HCT116 (cell line): Measurements from ENCODE around the gene COL5A3. TPM values are rescaled to one million over a fixed set of nuclear protein-coding genes. Genes with fewer than 3 reads are reported as not detected.

Experiments used
- ATAC-seq: fragments of 200-7000 bp; cut with Tn5 transposase; 2 replicates; pipeline ENCODE4 v1.9.1; 2020; ENCODE audit warnings: mild to moderate bottlenecking, moderate library complexity
- BruUV-seq: library from RNA; stranded (reverse); fragments of 400-500 nt; replicated peaks from 2 replicates; lab custom pipeline; 2021; lab: Mats Ljungman, UMichigan
- CTCF ChIA-PET: fragments of 300-600 bp; sonication (Branson Sonifier 250); formaldehyde crosslinking; loops from one replicate; lab custom pipeline; 2021; ENCODE audit warnings: antibody characterized with exemption; lab: Charles Lee
- POLR2A ChIA-PET: fragments of 300-600, 350-600 bp; sonication (Branson Sonifier 250); formaldehyde crosslinking; loops from one replicate; lab custom pipeline; 2021; ENCODE audit warnings: antibody characterized with exemption; lab: Charles Lee
- RAD21 ChIA-PET, 2 experiments: fragments of 300-600 bp; sonication (Branson Sonifier 250); formaldehyde crosslinking; loops; one replicate each; lab custom pipeline; 2023; ENCODE audit warnings: low total read pairs in 2 of 2; ENCODE audit not compliant: uncharacterized antibody in 2 of 2, unreplicated experiment in 2 of 2, low non-redundant PET in 1 of 2; lab: Charles Lee
- DNase-seq: peaks from one replicate; pipeline ENCODE4 v3.0.0-alpha.2; 2010; ENCODE audit warnings: low read depth, low spot score
- H2AFZ ChIP-seq: fragments of 200-600 bp; shearing (Covaris generic), sonication (generic); 2 replicates; pipeline ENCODE4 v1.6.1; 2017; ENCODE audit warnings: low read depth, mixed run types, mixed read lengths, antibody characterized with exemption, low read length; ENCODE audit not compliant: poor library complexity, severe bottlenecking
- H3K27ac ChIP-seq: 2 replicates; pipeline ENCODE4 v1.5.1; 2012; ENCODE audit warnings: low read depth, low read length
- H3K27me3 ChIP-seq: fragments of 200-600 bp; sonication (generic); 2 replicates; pipeline ENCODE4 v1.6.1; 2016; ENCODE audit warnings: mixed run types, low read length, mixed read lengths; ENCODE audit not compliant: insufficient read depth
- H3K36me3 ChIP-seq, 2 experiments: fragments of 200-500 bp in 1 of 2; fragments of 200-600 bp in 1 of 2; sonication (Bioruptor generic) in 1 of 2; sonication (generic) in 1 of 2; 2 replicates each; pipeline versions ENCODE4 v1.5.1 to v1.6.1; 2014 to 2016; ENCODE audit warnings: low read length in 2 of 2, inconsistent platforms in 1 of 2, mixed read lengths in 1 of 2, mixed run types in 1 of 2; ENCODE audit not compliant: insufficient read depth in 2 of 2, control insufficient read depth in 1 of 2
- H3K4me1 ChIP-seq, 2 experiments: fragments of 200-600 bp in 1 of 2; sonication (generic) in 1 of 2; 2 replicates each; pipeline versions ENCODE4 v1.5.1 to v1.6.1; 2012 to 2017; ENCODE audit warnings: low read length in 2 of 2, inconsistent platforms in 1 of 2, mild to moderate bottlenecking in 1 of 2, mixed read lengths in 1 of 2, mixed run types in 1 of 2, moderate library complexity in 1 of 2; ENCODE audit not compliant: insufficient read depth in 2 of 2, control insufficient read depth in 1 of 2
- H3K4me2 ChIP-seq: fragments of 200-600 bp; sonication (generic); 2 replicates; pipeline ENCODE4 v1.6.1; 2017; ENCODE audit warnings: mixed run types, low read length, mixed read lengths
- H3K4me3 ChIP-seq, 2 experiments: fragments of 200-600 bp in 1 of 2; sonication (generic) in 1 of 2; replicated peaks in 1 of 2; 2 replicates each; pipeline ENCODE4 v1.5.1; 2011 to 2016; ENCODE audit warnings: low read length in 2 of 2, control low read depth in 1 of 2, low read depth in 1 of 2, mild to moderate bottlenecking in 1 of 2, mixed read lengths in 1 of 2, mixed run types in 1 of 2
- H3K79me2 ChIP-seq: fragments of 200-600 bp; sonication (generic); 2 replicates; pipeline ENCODE4 v1.6.1; 2017; ENCODE audit warnings: mild to moderate bottlenecking, mixed run types, low read length, moderate library complexity, mixed read lengths; ENCODE audit not compliant: insufficient read depth
- H3K9ac ChIP-seq: fragments of 200-600 bp; sonication (generic); 2 replicates; pipeline ENCODE4 v1.6.1; 2016; ENCODE audit warnings: low read length, mixed read lengths
- H3K9me2 ChIP-seq: fragments of 200-600 bp; sonication (generic), shearing (Covaris generic); 2 replicates; pipeline ENCODE4 v1.6.1; 2017; ENCODE audit warnings: mixed run types, mild to moderate bottlenecking, moderate library complexity; ENCODE audit not compliant: insufficient read depth
- H3K9me3 ChIP-seq, 2 experiments: fragments of 200-500 bp in 1 of 2; fragments of 200-600 bp in 1 of 2; sonication (Bioruptor generic) in 1 of 2; sonication (generic) in 1 of 2; 2 replicates each; pipeline ENCODE4 v1.6.1; 2014 to 2017; ENCODE audit warnings: low read length in 2 of 2, mixed read lengths in 2 of 2, inconsistent platforms in 1 of 2, low read depth in 1 of 2, mild to moderate bottlenecking in 1 of 2, mixed run types in 1 of 2, moderate library complexity in 1 of 2; ENCODE audit not compliant: control insufficient read depth in 1 of 2, insufficient read depth in 1 of 2
- H4K20me1 ChIP-seq: fragments of 200-600 bp; sonication (generic), shearing (Covaris generic); 2 replicates; pipeline ENCODE4 v1.6.1; 2017; ENCODE audit warnings: mixed run types, mild to moderate bottlenecking, moderate library complexity; ENCODE audit not compliant: insufficient read depth
- CBX3 ChIP-seq: IDR thresholded peaks from 2 replicates; pipeline ENCODE4 v1.6.1; 2012; ENCODE audit warnings: low read depth
- CEBPB ChIP-seq: IDR thresholded peaks from 2 replicates; pipeline ENCODE4 v1.6.1; 2012; ENCODE audit warnings: low read depth
- CTCF ChIP-seq, 3 experiments: fragments of 200-600 bp in 1 of 3; sonication (generic) in 1 of 3; IDR thresholded peaks in 2 of 3; conservative IDR thresholded peaks in 1 of 3; 2 replicates each; pipeline ENCODE4 v1.5.1; 2012 to 2017; ENCODE audit warnings: low read depth in 2 of 3, low read length in 2 of 3, antibody characterized with exemption in 1 of 3, borderline replicate concordance in 1 of 3, control low read depth in 1 of 3, mild to moderate bottlenecking in 1 of 3, mixed read lengths in 1 of 3, mixed run types in 1 of 3, moderate library complexity in 1 of 3; ENCODE audit not compliant: insufficient read depth in 1 of 3
- EGR1 ChIP-seq: IDR thresholded peaks from 2 replicates; pipeline ENCODE4 v1.6.1; 2012; ENCODE audit warnings: low read depth
- EZH2phosphoT487 ChIP-seq: fragments of 200-600 bp; IDR thresholded peaks from 2 replicates; pipeline ENCODE4 v1.6.1; 2018; ENCODE audit warnings: antibody characterized with exemption, borderline replicate concordance
- FOSL1 ChIP-seq: IDR thresholded peaks from 2 replicates; pipeline ENCODE4 v1.6.1; 2012; ENCODE audit warnings: low read depth
- POLR2AphosphoS5 ChIP-seq: IDR thresholded peaks from 2 replicates; pipeline ENCODE4 v1.6.1; 2011; ENCODE audit warnings: mild to moderate bottlenecking, low read depth, low read length, moderate library complexity
- RAD21 ChIP-seq: IDR thresholded peaks from 2 replicates; pipeline ENCODE4 v1.6.1; 2012; ENCODE audit warnings: low read depth, mild to moderate bottlenecking
- REST ChIP-seq: IDR thresholded peaks from 2 replicates; pipeline ENCODE4 v1.6.1; 2012; ENCODE audit warnings: low read depth
- SIN3A ChIP-seq: IDR thresholded peaks from 2 replicates; pipeline ENCODE4 v1.6.1; 2012; ENCODE audit warnings: low read depth
- SP1 ChIP-seq: IDR thresholded peaks from 2 replicates; pipeline ENCODE4 v1.6.1; 2012; ENCODE audit warnings: low read depth
- TCF7L2 ChIP-seq: IDR thresholded peaks from 2 replicates; pipeline ENCODE4 v1.7.0; 2011; ENCODE audit warnings: borderline replicate concordance, inconsistent platforms; ENCODE audit not compliant: insufficient read depth, insufficient read length; ENCODE audit errors: extremely low read depth
- ZNF274 ChIP-seq: fragments of 200-500 bp; sonication (Bioruptor generic); IDR thresholded peaks from 2 replicates; pipeline ENCODE4 v1.6.1; 2014; ENCODE audit warnings: mild to moderate bottlenecking, low read depth, low read length, inconsistent platforms
- intact Hi-C: fragments of 100-400 bp; cut with micrococcal nuclease; formaldehyde crosslinking; loops from 2 replicates; pipeline ENCODE4 v1.10.0; 2022
- total RNA-seq: library from RNA; stranded (reverse); gene quantifications from one replicate; pipeline ENCODE4 v1.2.1, GENCODE V29; 2021; ENCODE audit not compliant: unreplicated experiment

The COL5A3 gene
- total RNA-seq, 1 experiment from 2014 or later: 0.15 TPM

GRCh38 chr19:9961103-9961502, 49.2 kb downstream of the COL5A3 start:
- Histone ChIP-seq H3K4me3 (no peak overlapping the region), H3K36me3 (no peaks in the 10 kb centered on the region), H3K9ac (no peak overlapping the region), H3K4me2 (no peak overlapping the region), H3K4me1 (no peaks in the 10 kb centered on the region), H3K9me2 (no peaks in the 10 kb centered on the region), H3K27ac (no peak overlapping the region), H4K20me1 (no peaks in the 10 kb centered on the region), H3K27me3 (no peaks in the 10 kb centered on the region), H3K79me2 (no peaks in the 10 kb centered on the region), H2AFZ (no peak overlapping the region), H3K9me3 (no peaks in the 10 kb centered on the region)
- no peak for ATAC-seq
- POLR2A ChIA-PET: no interaction called here
- no TSS peak for BruUV-seq
- no peak for TF ChIP-seq SIN3A
- no peak for TF ChIP-seq RAD21
- TF ChIP-seq ZNF274: no peak
- no peak for TF ChIP-seq POLR2AphosphoS5
- no peak for TF ChIP-seq FOSL1
- no peak for TF ChIP-seq EZH2phosphoT487
- TF ChIP-seq CEBPB: no peak
- no peak for TF ChIP-seq CTCF (IDR thresholded peaks at IDR 0.05 in 2 of 3, conservative IDR thresholded peaks at IDR 0.05 in 1 of 3; ENCODE audit: borderline replicate concordance in 1 of 3, insufficient read depth in 1 of 3, low read depth in 2 of 3, low read length in 2 of 3)
- no peak for TF ChIP-seq CBX3
- TF ChIP-seq EGR1: no peak
- no peak for TF ChIP-seq TCF7L2
- no peak for TF ChIP-seq REST
- TF ChIP-seq SP1: no peak
- no peak for DNase-seq
- CTCF ChIA-PET: interaction anchor here (0.8 kb wide), 1 partner anchor 39 kb away, joined by 3 read pairs; no protein-coding TSS in a partner anchor
- RAD21 ChIA-PET: no interaction called here
- intact Hi-C loops: no loop called here
